Glomerular endothelial cell (primary cell): Measurements from ENCODE around the gene OSBPL8. TPM values are rescaled to one million over a fixed set of nuclear protein-coding genes. Genes with fewer than 3 reads are reported as not detected.
"Not testable (repeated sequence)": the region's sequence is repeated elsewhere in the genome, so short reads cannot be mapped to it uniquely, and the experiment has no call there.

Experiments used
- DNase-seq: peaks from one replicate; pipeline ENCODE4 v3.0.0-alpha.2; 2011; ENCODE audit warnings: low read depth, low spot score; ENCODE audit errors: extremely low read depth
- total RNA-seq: library from RNA; depleted of rRNA; stranded (reverse); fragments of >200 nt; gene quantifications from 2 replicates; pipeline ENCODE4 v1.2.3, GENCODE V29; 2015

Gene OSBPL8
- total RNA-seq, 1 donor from 2014 or later, result 55.0 TPM

DNA sequence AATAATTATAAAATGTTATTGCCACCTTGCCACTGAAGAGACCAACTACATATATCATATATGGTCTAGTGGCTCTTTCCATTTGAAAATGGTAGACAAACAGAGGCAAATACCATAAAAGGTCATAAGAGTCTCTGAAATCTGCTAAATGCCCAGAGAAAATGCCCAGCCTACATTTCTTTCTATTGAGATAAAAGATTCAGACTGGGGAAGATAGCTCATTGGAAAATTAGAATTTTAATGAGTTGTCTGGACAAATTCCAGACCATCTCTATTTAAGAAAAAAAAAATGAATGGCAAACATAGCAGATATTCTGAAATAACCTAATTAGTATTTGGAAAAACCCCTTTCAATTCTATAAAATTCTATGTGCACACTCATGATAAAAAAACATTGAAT, 131.5 kb downstream of the OSBPL8 start:
- no peak for DNase-seq

DNA sequence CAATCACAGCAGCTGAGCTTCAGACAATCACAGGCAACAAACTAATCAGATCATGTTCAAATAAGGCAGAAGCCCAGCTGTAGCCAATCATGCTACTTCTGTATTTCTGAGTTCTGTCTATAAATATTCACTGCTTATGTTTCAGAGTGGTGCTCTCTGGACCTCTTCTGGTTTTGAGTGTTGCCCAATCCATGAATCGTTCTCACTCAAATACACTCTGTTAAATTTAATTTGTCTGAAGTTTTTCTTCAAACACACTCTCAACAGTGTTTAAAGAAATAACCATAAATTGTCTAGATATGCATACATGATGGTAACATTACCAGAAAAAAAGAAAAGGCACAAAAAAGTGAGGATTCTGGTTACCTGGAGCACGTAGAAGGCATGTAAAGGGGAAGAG, 133.4 kb downstream of the OSBPL8 start:
- DNase-seq, result no peak

DNA sequence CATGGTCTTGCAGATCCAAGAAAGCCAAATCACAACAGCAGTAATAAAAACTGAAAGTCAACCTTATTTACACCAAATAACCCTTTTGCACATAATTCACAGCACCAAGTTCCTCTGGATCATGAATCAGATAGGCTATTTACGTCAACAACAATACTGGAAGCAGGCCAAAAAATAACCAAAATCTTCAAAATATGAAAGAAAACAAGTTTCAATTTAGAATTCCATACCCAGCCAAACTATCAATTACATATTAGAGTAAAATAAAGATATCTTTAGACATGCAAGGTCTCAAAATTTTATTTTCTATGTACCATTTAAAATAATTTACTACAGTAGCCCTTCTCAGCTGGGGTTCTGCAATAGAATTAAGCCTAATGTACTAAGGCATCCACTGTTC, 134.6 kb downstream of the OSBPL8 start:
- no peak for DNase-seq

DNA sequence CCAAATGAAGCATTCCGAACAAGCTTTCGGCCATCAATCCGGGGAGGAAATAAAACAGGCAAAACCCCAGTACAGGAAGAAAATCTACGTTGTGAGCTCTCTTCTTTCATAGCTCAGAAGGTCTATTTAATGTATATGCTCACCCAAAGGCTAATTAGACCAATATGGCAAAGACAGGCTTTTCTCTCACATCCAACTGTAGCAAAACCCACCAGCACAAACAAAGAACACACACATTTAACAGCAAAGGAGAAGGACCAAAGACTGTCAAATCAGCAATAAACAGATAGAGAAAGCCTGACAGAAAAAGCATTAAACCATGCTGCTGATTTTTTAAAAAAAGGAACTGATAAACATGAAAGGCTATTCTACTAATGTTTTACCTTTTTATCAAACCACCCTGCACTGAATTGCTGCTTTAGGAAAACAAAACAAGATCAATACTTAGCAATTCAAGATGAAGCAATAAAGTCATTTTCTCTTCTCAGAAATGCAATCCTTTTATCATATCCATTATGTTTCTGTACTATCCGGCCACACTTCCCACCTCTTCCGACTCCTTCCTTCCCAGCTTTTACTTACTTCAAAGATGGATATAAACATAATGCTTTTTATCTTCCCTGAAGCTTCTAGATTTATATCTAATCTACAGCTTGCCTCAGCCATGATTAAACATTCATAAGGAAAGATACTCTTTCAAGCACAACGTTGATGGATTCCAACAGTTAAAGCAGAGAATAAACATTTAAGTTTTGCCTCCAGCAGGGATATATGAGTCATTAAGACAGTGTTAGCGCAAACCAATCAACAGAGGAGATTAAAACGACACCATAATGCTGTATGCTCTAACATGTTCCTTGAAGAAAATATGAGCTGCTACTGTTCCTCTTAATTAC, 136.8 kb downstream of the OSBPL8 start:
- DNase-seq, result no peak

DNA sequence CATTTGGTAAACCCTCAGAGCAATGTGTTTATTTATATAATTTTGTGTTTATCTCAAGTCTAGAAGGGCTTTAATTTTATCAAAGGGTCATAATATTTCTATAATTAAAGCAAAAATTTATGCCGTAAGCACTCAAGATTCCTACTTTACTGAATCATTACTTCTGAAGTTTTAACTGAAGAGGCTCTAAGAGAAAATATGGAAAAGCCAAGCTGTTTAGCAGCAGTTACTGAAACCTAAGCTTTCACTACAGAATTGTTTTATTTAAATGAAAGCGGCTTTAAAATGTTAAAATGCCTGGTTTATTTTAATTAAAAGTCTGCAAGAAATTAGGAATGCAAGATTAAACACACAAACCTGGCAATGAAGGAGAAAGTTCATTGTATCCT, 137.4 kb downstream of the OSBPL8 start:
- DNase-seq, result no peak

DNA sequence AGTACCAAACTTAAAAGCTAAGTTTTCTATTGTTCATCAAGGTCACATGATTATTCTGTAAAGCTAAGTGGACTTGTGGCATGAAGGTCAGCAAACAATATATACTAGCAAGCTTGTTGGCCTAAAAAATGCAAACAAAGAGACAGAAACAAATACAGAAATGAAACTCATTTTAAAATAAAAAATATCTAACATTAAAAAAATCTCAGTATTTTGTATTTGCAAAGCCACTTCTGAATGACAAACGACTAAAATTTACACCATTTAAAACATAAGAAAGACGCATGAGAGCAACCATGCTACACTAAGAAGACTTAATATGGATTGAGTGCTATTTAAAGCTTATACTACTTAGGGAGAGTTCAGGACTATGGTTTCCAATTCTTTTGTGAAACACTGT, 138.5 kb downstream of the OSBPL8 start:
- DNase-seq, result no peak

DNA sequence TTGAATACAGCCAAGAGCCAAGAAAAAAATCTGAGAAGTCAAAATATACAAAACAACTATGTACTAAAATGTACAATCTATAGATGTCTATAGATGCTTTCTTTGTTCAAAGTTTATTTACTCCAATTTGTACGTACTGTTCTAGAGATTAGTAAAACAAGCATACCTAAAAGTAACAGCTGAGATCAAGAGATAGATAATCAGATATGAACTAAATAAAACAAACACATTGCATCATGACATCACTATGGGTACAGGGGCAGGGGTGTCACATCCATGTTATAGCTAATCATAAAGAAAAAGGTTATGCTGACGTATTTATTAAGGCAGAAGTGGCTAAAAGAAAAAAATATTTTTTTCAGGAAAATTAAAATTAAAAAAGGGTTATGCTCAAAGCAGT, 139.3 kb downstream of the OSBPL8 start:
- no peak for DNase-seq

DNA sequence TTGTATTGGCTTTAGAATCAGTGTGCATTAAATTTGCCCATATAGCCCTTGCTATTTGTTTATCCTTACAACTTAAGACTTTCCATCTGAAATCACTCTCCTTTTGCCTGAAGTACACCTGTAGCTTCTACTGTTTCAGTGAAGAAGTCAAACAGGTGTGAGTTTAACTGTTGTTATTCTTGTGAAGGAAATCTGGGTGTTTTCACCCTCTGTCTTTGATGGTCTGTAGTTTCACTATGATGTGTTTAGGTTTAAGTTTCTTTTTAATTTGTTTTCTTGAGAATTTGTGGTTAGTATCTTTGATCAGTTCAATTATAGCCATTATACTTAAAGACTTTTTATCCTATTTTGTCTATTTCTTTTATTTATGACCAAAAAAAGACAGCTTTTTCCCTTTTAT, 142.5 kb downstream of the OSBPL8 start:
- no peak for DNase-seq

DNA sequence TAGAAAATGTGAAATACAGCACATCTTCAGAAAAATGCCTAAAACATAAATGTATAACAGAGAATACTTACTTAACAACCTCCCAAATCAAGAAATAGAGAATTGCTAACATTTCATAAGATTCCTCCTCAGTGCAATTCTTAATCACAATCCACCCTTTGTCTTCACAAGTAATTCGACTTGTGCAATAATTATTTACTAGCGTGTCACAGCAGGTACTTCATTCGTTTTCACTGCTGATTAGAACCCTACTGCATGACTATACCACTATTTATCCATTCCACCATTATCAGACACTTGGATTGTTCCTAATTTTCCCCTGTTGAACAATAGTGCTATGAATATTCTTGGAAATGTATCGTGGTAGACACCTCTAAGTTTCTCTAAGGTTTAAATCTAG, 146.4 kb downstream of the OSBPL8 start:
- DNase-seq, result no peak

DNA sequence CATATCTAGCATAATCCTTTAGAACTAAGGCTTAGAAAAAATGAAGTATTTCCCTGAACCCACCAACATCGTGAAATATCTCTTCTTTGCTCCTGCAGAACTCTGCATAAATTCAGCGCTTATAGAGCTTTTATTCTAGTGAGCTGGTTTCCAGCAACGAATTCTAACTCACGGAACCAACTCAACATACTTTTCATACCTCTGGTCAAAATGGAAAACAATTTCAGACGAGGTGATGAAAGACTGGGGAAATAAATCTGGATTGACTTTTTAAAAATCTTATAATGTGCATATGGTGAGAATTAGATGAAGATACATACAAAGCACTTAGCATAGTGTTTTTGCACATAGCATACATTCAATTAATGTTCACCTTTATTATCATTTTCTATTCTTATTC, 148.8 kb downstream of the OSBPL8 start:
- DNase-seq, result no peak

DNA sequence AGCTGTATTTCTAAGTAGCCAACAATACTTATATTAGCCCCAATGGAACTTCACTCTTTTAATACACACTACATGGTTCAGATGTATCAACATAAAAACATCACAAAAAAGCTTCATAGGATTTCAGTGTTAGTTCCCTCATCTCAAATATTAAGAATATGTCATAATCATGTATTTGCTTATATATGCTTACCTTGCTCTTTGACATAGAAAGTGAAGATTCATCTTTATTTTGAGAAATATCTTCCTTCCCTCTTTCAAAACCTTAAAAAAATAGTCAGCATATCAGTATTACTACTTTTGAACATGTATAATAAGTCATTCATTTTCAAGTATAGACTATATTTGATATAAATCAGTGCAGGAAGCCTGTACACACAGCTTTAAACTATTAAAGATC, 149.2 kb downstream of the OSBPL8 start:
- DNase-seq, result no peak

DNA sequence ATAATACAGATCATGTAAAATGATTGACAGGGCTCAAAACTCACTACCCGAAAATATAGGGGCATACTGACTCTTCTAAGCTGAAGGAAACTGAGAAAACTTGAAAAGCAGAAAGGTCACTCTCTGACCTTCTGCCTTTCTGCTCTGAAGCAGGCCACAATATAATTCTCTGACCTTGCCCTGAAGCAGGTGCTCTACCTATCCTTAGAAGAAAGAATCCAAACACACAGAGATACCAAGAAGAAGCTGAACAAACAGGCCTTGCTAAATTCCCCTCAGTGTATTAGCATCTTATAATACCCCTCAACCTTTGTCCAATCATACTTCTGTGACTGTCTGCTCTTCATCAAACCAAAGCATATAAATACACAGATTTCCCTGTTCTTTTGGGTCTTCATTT, 150.5 kb downstream of the OSBPL8 start:
- DNase-seq, result no peak

DNA sequence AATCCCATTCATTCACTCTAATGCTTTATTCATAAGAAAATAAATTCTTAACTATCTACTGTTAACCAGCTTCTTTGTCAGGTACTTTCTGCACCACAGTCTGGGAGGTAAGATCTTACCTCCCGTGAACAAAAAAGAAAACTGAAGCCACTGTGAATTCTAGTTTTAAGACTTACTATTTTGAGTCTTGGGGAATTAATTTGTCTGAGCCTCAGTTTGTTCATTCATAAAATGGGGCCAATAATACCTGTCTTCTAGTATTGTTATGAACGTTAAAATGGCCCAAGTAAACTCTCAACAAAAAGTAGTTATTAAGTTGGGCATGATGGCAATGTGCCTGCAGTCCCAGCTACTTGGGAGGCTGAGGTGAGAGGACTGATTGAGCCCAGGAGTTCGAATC, 151.9 kb downstream of the OSBPL8 start:
- no peak for DNase-seq

DNA sequence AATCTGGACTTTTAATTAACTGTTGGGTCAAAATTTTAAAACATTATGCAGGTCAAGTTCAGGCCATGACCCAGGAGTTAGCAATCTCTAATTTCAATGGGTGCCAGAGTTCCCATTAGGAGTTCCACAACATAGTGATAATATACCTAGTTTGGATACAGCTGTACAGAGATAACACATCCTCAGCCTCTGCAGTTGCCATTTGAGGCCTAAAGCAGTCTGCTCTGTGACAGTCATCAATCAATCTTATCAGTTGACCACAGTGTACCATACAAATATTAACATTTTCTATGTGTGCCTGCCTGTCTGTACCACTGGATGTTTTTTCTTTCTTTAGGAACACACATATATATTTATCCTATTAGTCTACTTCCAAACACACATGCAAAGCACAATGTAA, 157.3 kb downstream of the OSBPL8 start:
- no peak for DNase-seq

DNA sequence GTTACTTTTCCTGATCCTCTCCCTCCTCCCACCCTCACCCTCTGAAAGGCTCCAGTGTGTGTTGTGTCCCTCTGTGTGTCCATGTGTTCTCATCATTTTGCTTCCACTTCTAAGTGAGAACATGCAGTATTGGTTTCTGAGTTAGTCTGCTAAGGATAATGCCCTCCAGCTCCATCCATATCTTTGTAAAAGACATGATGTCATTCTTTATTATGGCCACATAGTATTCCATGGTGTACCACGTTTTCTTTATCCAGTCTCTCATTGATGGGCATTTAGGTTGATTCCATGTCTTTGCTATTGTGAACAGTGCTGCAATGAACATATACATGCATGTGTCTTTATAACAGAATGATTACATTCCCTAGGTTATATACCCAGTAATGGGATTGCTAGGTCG, 159.4 kb downstream of the OSBPL8 start:
- DNase-seq, result no peak

DNA sequence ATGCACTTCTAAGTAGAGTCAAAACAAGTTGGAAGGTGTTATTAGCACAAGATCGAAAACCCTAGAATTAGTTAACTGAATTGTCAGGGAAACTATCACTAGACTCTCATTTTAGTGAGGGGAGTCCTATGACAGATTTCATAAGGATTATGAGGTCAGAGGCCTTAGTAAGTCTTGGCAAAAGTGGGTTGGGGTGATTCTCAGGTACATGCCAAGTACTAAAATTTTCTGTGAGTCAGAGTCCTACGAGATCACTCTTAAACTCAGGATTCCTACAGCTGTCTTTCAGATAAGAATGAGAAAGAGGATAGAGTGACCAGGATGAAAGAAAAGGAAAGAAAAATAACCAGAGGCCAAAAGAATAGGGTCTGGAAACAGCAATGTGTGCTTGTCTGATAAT, 160.5 kb downstream of the OSBPL8 start:
- no peak for DNase-seq

DNA sequence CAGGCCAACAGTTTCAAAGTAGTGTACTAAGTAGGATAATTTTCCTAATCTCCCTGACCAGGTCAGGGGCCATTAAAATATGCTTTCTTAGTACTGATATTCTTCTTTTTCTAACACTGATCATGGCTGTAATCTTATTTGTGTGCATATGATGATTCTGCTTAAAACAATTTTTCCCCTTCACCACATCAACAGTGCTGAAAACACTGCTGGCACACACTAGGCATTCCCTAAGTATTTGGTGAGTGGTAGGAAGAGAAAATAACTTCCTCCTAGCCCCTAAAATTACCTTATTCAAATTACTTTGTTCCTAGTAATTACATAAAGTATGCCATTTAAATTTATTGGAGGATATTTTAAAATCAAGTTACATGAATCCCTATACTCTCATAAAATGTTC, 161.5 kb downstream of the OSBPL8 start:
- no peak for DNase-seq

DNA sequence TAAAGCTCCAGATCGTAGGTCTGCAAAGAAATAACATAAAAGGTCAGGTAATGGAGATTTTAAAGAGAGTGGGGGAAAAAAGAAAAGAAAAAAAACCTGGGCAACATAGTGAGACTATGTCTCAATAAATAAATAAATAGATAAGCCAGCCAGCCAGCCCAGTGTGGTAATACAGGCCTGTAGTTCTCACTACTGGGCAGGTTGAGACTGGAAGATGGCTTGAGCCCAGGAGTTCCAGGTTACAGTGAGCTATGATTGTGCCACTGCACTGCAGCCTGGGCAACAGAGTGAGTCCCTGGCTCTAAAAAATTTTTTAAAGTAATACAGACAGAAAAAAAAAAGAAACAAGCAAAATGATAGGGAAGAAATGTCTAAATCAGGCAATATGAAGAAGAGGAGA, 168.1 kb downstream of the OSBPL8 start:
- no peak for DNase-seq

DNA sequence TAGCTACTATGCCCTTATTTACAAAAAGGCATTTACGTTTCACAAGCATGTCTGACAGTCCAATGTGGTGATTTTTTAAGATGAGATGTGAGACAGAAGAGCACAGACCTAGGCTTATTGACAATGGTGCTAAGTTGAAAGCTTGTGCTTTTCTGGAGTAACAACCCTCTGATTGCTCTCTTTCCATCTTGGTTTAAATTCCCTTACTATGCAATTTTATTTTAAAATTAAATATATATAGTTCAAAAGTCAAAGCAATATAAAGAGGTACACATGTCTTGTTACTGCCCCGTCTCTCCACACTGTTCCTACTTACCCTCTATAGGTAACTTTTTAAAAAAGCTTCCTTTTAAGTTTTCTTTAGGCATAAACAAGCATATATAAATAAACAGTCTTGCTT, 172.0 kb downstream of the OSBPL8 start:
- no peak for DNase-seq

DNA sequence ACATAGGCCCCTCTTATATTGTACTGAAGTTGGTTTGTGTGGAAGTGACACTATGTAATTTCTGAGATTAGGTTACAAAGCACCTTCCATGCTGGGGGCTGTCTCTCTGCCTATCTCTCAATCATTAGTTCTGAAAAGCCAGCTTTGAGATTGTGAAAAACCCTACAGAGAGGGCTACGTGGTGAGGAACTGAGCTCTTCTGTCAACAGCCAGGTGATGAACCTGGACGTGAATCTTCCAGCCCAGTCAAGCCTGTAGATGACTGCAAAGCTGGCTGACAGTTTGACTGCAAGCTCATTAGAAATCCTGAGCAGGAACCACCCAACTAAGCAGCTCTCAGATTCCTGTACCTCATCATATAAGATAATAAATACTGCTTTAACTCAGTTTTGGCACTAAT, 175.0 kb downstream of the OSBPL8 start:
- no peak for DNase-seq

DNA sequence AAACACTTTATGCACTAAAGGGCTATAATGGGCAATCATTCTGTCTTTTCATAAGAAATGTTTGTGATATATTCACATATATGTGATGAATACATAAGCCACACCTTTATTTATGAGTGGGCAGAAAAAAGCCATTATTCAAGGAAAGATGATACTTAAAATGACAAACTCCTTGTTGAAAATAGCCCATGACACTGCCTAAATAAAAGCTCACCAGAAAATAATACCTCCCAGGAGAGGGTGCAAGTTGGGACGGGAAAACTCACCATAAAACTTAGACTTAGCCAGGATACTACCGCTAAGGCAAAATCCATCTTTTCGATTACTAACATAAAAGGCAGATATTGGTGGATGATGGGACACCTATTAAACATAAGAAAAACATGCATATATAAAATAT, 175.6 kb downstream of the OSBPL8 start:
- DNase-seq, result no peak

DNA sequence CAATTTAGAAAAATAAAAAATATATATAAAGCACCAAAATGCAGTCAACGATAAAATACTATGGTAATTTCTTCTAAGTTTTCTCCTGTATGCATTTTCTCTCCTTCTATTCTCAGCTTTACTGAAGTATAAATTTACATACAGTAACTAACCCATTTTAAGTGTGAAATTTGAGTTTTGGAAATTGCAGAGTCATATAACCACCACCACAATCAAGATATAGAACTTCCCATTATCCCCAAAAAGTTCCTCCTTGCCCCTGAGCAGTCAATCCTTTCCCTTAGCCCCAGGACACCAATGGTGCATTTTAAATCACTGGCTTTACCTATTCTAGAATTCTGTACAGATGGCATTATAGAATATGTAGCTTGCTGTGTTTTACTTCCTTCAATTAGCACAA, 180.3 kb downstream of the OSBPL8 start:
- DNase-seq, result no peak

DNA sequence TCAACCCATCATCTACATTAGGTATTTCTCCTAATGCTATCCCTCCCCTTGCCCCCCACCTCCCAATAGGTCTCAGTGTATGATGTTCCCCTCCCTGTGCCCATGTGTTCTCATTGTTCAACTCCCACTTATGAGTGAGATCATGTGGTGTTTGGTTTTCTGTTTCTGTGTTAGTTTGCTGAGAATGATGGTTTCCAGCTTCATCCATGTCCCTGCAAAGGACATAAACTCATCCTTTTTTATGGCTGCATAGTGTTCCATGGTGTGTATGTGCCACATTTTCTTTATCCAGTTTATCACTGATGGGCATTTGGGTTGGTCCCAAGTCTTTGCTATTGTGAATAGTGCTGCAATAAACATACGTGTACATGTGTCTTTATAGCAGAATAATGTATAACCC, 182.7 kb downstream of the OSBPL8 start:
- DNase-seq, result not testable (repeated sequence)
